NB4 (cell line): ENCODE measurements around the gene CRIP3.

Experiments used
- MAX ChIP-seq: IDR thresholded peaks from 2 replicates; pipeline ENCODE4 v1.6.1; 2011; ENCODE audit warnings: low read depth, low read length
- POLR2A ChIP-seq: IDR thresholded peaks from 2 replicates; pipeline ENCODE4 v1.6.1; 2011; ENCODE audit warnings: mild to moderate bottlenecking; ENCODE audit not compliant: insufficient read length; ENCODE audit errors: extremely low read depth
- TF ChIP-seq, protein P1 (sequence below): IDR thresholded peaks from one replicate; pipeline ENCODE4 v1.5.1; 2012; ENCODE audit warnings: low read depth, low read length

DNA sequence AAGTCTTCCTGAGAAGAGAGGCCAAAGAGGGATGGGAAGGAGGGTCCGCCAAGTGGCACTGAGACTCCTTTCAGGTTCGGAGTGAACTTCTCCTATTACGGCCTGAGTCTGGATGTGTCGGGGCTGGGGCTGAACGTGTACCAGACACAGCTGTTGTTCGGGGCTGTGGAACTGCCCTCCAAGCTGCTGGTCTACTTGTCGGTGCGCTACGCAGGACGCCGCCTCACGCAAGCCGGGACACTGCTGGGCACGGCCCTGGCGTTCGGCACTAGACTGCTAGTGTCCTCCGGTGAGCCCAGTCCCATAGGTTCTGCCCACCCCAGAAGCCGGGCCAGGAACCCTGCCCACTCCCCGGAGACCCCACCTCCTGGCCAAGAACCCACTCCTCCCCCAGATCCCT is 6.5 kb downstream of the CRIP3 start:
- TF ChIP-seq POLR2A = no peak
- no peak for TF ChIP-seq MAX
- TF ChIP-seq, protein P1, sequence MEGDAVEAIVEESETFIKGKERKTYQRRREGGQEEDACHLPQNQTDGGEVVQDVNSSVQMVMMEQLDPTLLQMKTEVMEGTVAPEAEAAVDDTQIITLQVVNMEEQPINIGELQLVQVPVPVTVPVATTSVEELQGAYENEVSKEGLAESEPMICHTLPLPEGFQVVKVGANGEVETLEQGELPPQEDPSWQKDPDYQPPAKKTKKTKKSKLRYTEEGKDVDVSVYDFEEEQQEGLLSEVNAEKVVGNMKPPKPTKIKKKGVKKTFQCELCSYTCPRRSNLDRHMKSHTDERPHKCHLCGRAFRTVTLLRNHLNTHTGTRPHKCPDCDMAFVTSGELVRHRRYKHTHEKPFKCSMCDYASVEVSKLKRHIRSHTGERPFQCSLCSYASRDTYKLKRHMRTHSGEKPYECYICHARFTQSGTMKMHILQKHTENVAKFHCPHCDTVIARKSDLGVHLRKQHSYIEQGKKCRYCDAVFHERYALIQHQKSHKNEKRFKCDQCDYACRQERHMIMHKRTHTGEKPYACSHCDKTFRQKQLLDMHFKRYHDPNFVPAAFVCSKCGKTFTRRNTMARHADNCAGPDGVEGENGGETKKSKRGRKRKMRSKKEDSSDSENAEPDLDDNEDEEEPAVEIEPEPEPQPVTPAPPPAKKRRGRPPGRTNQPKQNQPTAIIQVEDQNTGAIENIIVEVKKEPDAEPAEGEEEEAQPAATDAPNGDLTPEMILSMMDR = no peak
